ENCODE data around the gene SMAD5.

The SMAD5 gene

GRCh38 chr5:136209346-136209910, 76.8 kb downstream of the SMAD5 start:
- Histone ChIP-seq H3K4me1 (ENCODE audit: insufficient read depth, low read length) (no peaks in the 10 kb centered on the region), H3K27me3 (ENCODE audit: insufficient read depth, low read length) (peaks cover 16% of the 10 kb centered on the region), H2AFZ (ENCODE audit: low read depth, low read length) (no peak overlapping the region), H3K36me3 (ENCODE audit: insufficient read depth, low read length) (no peaks in the 10 kb centered on the region), H3K4me3 (ENCODE audit: low read length) (no peak overlapping the region), H3K9me3 (ENCODE audit: low read length) (peaks cover 2% of the 10 kb centered on the region)

DNA sequence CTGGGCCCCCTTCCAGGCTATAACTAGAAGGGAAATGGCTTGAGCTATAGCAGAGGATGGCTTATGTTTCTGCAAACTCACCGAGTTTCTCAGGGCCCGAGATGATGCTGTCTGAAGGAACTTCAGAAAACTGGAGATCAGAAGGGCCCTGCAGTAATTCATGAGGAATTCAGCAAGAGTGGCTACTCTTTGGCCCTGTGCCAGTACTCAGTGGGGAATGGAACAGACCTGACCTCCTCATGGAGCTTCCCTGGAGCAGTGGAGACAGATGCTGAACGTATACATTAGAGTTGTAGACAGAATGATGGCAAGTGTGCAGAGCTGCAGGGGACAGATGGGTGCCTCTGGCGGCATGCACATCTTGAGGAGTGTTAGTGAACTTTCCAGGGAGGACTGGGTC, 77.6 kb downstream of the SMAD5 start:
- no peak overlapping the region for H3K4me3 ChIP-seq (ENCODE audit: low read length)
- H3K27me3 ChIP-seq (ENCODE audit: insufficient read depth, low read length), result peaks cover 16% of the 10 kb centered on the region
- no peaks in the 10 kb centered on the region for H3K9me3 ChIP-seq (ENCODE audit: low read length)
- no peaks in the 10 kb centered on the region for H3K36me3 ChIP-seq (ENCODE audit: insufficient read depth, low read length)
- no peaks in the 10 kb centered on the region for H3K4me1 ChIP-seq (ENCODE audit: insufficient read depth, low read length)
- H2AFZ ChIP-seq (ENCODE audit: low read depth, low read length), result no peak overlapping the region

DNA sequence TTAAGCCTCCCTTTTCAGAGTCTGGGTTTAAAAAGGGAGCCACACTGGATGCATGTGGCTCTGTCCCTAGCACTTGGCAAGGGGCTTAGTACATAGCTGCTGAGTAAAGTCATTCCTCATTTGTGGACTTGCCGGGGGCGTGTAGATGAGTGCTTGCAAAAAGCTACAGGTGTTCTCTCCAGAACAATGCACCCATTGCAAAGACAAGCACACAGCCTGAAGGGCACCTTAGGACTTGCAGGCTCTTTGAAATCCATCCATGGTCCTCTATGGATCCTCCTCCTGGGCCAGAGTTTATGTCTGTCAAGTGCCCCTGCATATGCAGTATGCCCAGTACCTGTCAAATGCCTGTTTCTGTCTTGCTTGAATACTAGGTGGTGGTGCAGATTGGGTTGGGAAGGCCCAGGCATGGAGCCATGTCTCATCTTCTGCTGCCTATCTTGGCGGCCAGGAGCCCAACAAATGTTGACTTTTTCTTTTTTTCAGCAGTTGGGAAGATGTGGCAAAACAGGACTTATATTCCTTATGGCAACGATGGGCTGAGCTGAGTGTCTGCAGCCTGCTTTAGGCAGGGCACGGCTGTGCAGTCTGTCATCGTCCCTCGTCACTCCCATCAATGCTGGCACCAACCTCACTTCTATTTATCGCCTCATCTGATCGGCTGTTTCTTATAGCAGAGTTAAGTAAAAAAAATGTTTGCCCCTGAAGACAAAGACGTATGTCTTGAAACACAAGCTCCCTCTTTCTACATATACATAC, 78.8 kb downstream of the SMAD5 start:
- no peaks in the 10 kb centered on the region for H3K36me3 ChIP-seq (ENCODE audit: insufficient read depth, low read length)
- no peaks in the 10 kb centered on the region for H3K9me3 ChIP-seq (ENCODE audit: low read length)
- no peak overlapping the region for H3K4me3 ChIP-seq (ENCODE audit: low read length)
- H3K4me1 ChIP-seq (ENCODE audit: insufficient read depth, low read length), result no peaks in the 10 kb centered on the region
- H2AFZ ChIP-seq (ENCODE audit: low read depth, low read length), result no peak overlapping the region
- peaks cover 16% of the 10 kb centered on the region for H3K27me3 ChIP-seq (ENCODE audit: insufficient read depth, low read length)

DNA sequence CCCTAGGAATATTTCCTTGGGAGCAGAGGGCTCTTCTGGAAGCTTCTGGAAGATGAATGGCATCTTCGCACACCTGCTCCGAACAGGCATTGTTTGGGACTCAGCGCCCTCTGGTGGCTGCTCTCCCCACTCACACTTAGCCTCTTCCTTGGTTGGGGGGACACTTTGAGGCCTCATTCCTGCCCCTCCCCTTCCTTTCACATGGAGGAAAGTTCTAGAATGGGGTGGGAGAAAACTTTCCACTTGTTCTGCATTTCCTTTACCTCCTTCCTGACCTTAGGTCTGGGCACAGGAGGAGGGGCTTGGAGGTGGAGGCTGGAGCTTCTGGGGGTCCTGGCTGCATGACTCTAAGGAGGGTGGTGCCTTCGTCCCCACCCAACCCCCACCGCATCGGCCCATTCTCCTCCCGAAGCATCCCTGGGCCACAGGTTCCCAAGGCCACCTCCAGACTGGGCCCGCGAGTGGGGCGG, 79.6 kb downstream of the SMAD5 start:
- Histone ChIP-seq H2AFZ (ENCODE audit: low read depth, low read length) (no peak overlapping the region), H3K9me3 (ENCODE audit: low read length) (no peaks in the 10 kb centered on the region), H3K4me1 (ENCODE audit: insufficient read depth, low read length) (no peaks in the 10 kb centered on the region), H3K27me3 (ENCODE audit: insufficient read depth, low read length) (peaks cover 16% of the 10 kb centered on the region), H3K36me3 (ENCODE audit: insufficient read depth, low read length) (no peaks in the 10 kb centered on the region), H3K4me3 (ENCODE audit: low read length) (no peak overlapping the region)

DNA sequence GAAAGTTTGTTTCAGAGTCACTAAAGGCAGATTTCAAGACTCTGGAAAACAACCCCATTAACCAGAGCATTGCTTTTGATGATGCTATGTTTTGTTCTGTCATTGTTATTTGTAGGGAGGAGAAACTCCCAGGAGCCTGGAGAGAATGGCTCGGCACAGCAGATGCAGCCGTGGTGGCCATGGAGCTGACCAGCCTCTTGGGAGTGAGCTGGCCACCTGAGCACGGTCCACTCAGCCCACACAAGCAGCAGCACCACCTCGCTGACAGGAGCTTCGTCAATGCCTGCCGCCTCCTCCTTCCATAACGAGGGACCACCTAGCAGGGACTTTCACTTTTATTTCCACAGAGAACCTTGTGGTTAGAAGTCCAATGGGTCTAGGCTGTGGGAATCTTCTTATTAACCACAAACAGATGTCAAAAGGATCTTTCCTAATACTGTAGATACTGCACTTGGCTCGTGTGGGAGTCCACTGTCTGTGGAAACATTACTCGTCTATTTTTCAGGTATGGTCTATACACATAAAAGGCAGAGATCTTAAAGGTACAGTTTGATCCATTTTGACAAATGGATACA, 81.4 kb downstream of the SMAD5 start:
- Histone ChIP-seq H3K36me3 (ENCODE audit: insufficient read depth, low read length) (no peaks in the 10 kb centered on the region), H3K4me3 (ENCODE audit: low read length) (no peak overlapping the region), H2AFZ (ENCODE audit: low read depth, low read length) (no peak overlapping the region), H3K27me3 (ENCODE audit: insufficient read depth, low read length) (peaks cover 16% of the 10 kb centered on the region), H3K4me1 (ENCODE audit: insufficient read depth, low read length) (no peaks in the 10 kb centered on the region), H3K9me3 (ENCODE audit: low read length) (no peaks in the 10 kb centered on the region)

DNA sequence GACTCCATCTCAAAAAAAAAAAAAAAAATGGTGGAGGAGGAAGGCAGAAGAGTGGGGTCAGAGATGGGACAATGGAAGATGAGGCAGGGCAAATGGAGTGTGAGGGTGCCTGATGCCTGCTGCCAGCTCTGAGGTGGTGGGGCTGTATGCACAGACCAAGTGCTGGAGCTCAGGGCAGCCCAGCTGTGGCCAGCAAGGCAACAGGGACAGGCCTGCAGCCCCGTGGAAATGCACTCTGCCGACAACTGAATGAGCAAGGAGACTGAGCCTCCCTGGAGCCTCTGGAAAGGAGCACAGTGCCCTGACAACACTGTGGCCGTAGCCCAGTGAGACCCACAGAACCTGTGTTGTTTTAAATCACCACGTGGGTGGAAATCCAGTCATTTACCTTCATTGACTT, 83.2 kb downstream of the SMAD5 start:
- H3K9me3 ChIP-seq (ENCODE audit: low read length), result no peaks in the 10 kb centered on the region
- no peaks in the 10 kb centered on the region for H3K36me3 ChIP-seq (ENCODE audit: insufficient read depth, low read length)
- H2AFZ ChIP-seq (ENCODE audit: low read depth, low read length), result no peak overlapping the region
- no peaks in the 10 kb centered on the region for H3K4me1 ChIP-seq (ENCODE audit: insufficient read depth, low read length)
- H3K27me3 ChIP-seq (ENCODE audit: insufficient read depth, low read length), result peaks cover 3% of the 10 kb centered on the region
- no peak overlapping the region for H3K4me3 ChIP-seq (ENCODE audit: low read length)

DNA sequence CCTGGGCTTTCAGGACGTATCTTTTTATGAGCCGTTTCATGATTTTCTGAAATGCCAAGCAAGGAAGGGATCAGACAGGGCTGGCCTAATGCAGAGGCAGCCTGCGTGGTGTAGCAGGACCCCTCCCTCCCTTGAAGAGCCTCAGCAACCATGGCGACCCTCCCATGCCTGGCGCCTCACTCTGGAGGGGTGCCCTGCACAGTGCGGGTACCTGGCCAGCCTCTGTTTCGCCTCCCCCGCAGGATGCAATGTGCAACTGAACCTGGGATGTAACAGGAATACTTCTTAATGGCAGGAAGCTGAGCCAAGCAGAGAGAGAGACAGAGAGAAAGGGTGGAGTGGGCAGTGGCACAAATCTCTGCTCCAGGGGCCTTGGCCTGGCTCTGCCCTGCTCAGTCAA, 83.6 kb downstream of the SMAD5 start:
- no peaks in the 10 kb centered on the region for H3K9me3 ChIP-seq (ENCODE audit: low read length)
- no peaks in the 10 kb centered on the region for H3K4me1 ChIP-seq (ENCODE audit: insufficient read depth, low read length)
- H3K4me3 ChIP-seq (ENCODE audit: low read length), result no peak overlapping the region
- H3K36me3 ChIP-seq (ENCODE audit: insufficient read depth, low read length), result no peaks in the 10 kb centered on the region
- H3K27me3 ChIP-seq (ENCODE audit: insufficient read depth, low read length), result peaks cover 3% of the 10 kb centered on the region
- no peak overlapping the region for H2AFZ ChIP-seq (ENCODE audit: low read depth, low read length)

GRCh38 chr5:136221340-136221739, 88.7 kb downstream of the SMAD5 start:
- no peak overlapping the region for H3K4me3 ChIP-seq (ENCODE audit: low read length)
- peaks cover 18% of the 10 kb centered on the region for H3K27me3 ChIP-seq (ENCODE audit: insufficient read depth, low read length)
- no peaks in the 10 kb centered on the region for H3K9me3 ChIP-seq (ENCODE audit: low read length)
- H3K4me1 ChIP-seq (ENCODE audit: insufficient read depth, low read length), result no peaks in the 10 kb centered on the region
- H2AFZ ChIP-seq (ENCODE audit: low read depth, low read length), result no peak overlapping the region
- H3K36me3 ChIP-seq (ENCODE audit: insufficient read depth, low read length), result no peaks in the 10 kb centered on the region

DNA sequence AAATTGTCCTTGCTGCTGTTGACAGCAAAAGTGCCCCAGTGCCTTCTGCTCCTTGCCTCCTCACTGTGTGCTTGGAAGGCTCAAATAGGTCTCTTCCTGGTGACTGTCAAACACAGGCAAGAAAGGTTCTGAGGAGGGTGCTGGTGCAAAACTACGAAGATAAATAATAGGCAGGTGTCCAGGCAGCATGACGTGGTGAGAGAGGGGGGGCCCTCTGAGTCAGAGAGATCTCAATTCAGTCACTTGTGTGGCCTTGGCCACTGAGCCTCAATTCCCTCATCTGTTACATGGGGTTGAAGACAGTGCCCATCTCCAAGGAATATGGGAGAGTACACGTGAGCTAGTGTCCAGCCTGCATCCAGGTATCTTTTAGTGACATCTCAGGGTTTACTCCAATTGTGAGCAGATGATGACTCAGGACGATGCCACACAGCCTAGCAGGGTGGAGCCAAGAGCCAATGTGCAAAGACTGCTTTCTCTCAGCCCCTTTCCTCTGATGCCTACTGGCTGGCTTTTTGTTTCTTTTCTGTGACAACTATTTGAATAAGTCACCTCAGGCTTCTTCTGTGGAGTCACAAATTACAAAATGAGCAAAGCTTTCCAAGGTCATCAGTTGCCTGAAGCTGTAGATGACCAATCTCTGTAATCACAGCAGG, 90.1 kb downstream of the SMAD5 start:
- Histone ChIP-seq H3K4me1 (ENCODE audit: insufficient read depth, low read length) (no peaks in the 10 kb centered on the region), H3K4me3 (ENCODE audit: low read length) (no peak overlapping the region), H3K9me3 (ENCODE audit: low read length) (no peaks in the 10 kb centered on the region), H2AFZ (ENCODE audit: low read depth, low read length) (no peak overlapping the region), H3K27me3 (ENCODE audit: insufficient read depth, low read length) (peaks cover 20% of the 10 kb centered on the region), H3K36me3 (ENCODE audit: insufficient read depth, low read length) (no peaks in the 10 kb centered on the region)

GRCh38 chr5:136225796-136226195, 93.2 kb downstream of the SMAD5 start:
- H3K4me3 ChIP-seq (ENCODE audit: low read length), result no peak overlapping the region
- H3K27me3 ChIP-seq (ENCODE audit: insufficient read depth, low read length), result peaks cover 33% of the 10 kb centered on the region
- H2AFZ ChIP-seq (ENCODE audit: low read depth, low read length), result no peak overlapping the region
- H3K4me1 ChIP-seq (ENCODE audit: insufficient read depth, low read length), result peaks cover 13% of the 10 kb centered on the region
- H3K9me3 ChIP-seq (ENCODE audit: low read length), result no peaks in the 10 kb centered on the region
- H3K36me3 ChIP-seq (ENCODE audit: insufficient read depth, low read length), result no peaks in the 10 kb centered on the region

DNA sequence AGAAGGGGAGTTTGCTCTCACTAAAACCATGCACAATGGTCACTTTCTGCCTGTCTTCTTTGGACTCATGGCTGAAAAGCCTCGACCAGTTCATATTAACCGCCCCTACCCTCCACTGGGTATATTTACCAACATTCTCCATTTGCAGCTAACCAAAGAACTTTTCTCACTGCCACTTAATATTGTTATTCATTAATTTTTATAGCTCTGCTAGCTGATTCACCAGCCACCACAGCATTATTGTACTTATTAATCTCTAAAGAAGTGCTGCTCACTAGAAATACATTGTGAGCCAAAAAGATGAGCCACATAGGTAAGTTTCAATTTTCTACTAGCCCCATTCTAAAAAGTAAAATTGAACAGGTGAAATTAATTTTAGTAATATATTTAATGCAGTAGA, 93.8 kb downstream of the SMAD5 start:
- peaks cover 33% of the 10 kb centered on the region for H3K27me3 ChIP-seq (ENCODE audit: insufficient read depth, low read length)
- H3K9me3 ChIP-seq (ENCODE audit: low read length), result no peaks in the 10 kb centered on the region
- no peak overlapping the region for H3K4me3 ChIP-seq (ENCODE audit: low read length)
- no peaks in the 10 kb centered on the region for H3K36me3 ChIP-seq (ENCODE audit: insufficient read depth, low read length)
- H2AFZ ChIP-seq (ENCODE audit: low read depth, low read length), result no peak overlapping the region
- peaks cover 14% of the 10 kb centered on the region for H3K4me1 ChIP-seq (ENCODE audit: insufficient read depth, low read length)

DNA sequence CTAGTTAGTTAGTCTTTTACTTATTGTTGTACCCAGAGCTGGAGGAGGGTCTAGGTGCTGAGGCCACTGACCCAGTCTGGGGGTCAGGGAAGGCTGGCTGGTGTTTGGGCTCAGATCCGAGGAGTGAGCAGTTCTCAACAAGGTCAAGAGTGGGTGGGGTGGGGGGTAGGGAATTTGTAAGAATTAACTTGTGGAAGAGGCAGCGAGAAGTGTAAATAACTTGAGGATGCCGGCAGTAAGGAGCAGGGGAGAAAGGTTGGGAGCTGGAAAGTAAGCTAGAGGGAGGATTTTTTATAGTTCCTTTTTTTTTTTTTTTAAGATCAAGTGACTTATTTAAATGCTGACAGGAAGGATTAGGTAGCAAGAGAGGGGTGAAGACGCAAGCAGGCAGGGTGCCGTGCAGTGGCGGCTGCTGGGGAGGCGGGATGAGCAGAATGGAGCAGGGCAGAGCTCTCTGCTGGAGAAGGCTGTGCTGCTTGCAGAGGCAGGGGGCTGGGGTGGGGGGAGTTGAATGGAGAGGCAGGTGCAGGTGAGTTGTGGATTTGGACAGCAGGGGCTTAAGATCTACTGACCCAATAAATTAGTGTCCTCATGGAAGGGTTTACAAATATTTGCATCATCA, 95.6 kb downstream of the SMAD5 start:
- H2AFZ ChIP-seq (ENCODE audit: low read depth, low read length), result no peak overlapping the region
- H3K4me1 ChIP-seq (ENCODE audit: insufficient read depth, low read length), result peaks cover 14% of the 10 kb centered on the region
- H3K9me3 ChIP-seq (ENCODE audit: low read length), result no peaks in the 10 kb centered on the region
- no peak overlapping the region for H3K4me3 ChIP-seq (ENCODE audit: low read length)
- H3K27me3 ChIP-seq (ENCODE audit: insufficient read depth, low read length), result peaks cover 30% of the 10 kb centered on the region
- H3K36me3 ChIP-seq (ENCODE audit: insufficient read depth, low read length), result no peaks in the 10 kb centered on the region

DNA sequence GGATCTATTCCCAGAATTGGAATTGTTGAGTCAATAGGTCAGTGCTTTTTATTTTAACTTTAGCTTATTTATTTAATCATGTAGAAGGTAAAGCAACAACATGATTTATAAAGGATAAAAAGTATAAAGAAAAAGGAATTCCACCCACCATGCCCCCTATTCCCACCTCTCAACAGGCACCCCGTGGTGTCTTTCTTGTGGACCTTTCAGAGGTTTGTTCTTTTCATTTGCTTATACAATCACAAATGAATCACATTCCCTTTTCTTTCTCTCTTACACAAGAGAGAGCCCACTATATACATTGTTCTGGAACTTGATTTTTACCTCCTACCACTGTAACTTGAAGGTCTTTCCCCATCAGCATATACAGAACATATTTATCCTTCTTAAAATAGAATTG, 97.5 kb downstream of the SMAD5 start:
- Histone ChIP-seq H3K9me3 (ENCODE audit: low read length) (no peaks in the 10 kb centered on the region), H3K4me1 (ENCODE audit: insufficient read depth, low read length) (peaks cover 14% of the 10 kb centered on the region), H3K4me3 (ENCODE audit: low read length) (no peak overlapping the region), H3K27me3 (ENCODE audit: insufficient read depth, low read length) (peaks cover 25% of the 10 kb centered on the region), H2AFZ (ENCODE audit: low read depth, low read length) (no peak overlapping the region), H3K36me3 (ENCODE audit: insufficient read depth, low read length) (no peaks in the 10 kb centered on the region)

Measured in neuron (in vitro differentiated cells).